ENCODE measurements around the gene SF3B4. TPM values are rescaled to one million over a fixed set of nuclear protein-coding genes. Genes with fewer than 3 reads are reported as not detected.
"Not testable (repeated sequence)": the region's sequence is repeated elsewhere in the genome, so short reads cannot be mapped to it uniquely, and the experiment has no call there.

Gene SF3B4
- 10 to 100 TPM; 72.7 to 75.7 TPM for total RNA-seq

- peaks cover 39% of the 10 kb centered on the region for H3K4me1 Mint-ChIP-seq (ENCODE audit: low read depth)
- ChIA-PET POLR2A (interaction anchor here (0.6 to 2.8 kb wide), 7 partner anchors 9 to 437 kb away, joined by 3 to 34 read pairs (median 5); partner anchors contain the start of genes BOLA1 and MTMR11), CTCF (interaction anchor here (0.9 to 1.2 kb wide), 3 partner anchors 28 to 82 kb away, joined by 3 to 6 read pairs (median 4); partner anchors contain the start of gene BOLA1)
- H3K4me3 Mint-ChIP-seq, result peak within 1 kb of the TSS; percentile 98
- intact Hi-C loops (cut with micrococcal nuclease), result loop anchor here (1.0 kb wide), 4 partner anchors 9 to 39 kb away; partner anchors contain the start of gene BOLA1
- H3K36me3 Mint-ChIP-seq, result peaks cover 33% of the 10 kb centered on the region
- peak within 1 kb of the TSS; percentile 87 for H3K27ac Mint-ChIP-seq
- no peaks in the 10 kb centered on the region for H3K27me3 Mint-ChIP-seq
- DNase-seq, result peak; percentile 97
- no peaks in the 10 kb centered on the region for H3K9me3 Mint-ChIP-seq
Observed at GRCh38 chr1:149927563-149928400, at the start of gene SF3B4. SF3B4 (minus strand) TSS chr1:149927803; CDS start chr1:149927759, 44 bp downstream.

GRCh38 chr1:149977345-149977744 is 49.7 kb upstream of the SF3B4 start:
- Mint-ChIP-seq H3K27ac (no peak overlapping the region), H3K4me3 (no peak overlapping the region), H3K27me3 (no peaks in the 10 kb centered on the region), H3K9me3 (no peaks in the 10 kb centered on the region), H3K36me3 (peaks cover 25% of the 10 kb centered on the region), H3K4me1 (ENCODE audit: low read depth) (peaks cover 19% of the 10 kb centered on the region)
- CTCF ChIA-PET, result interaction anchor here (0.8 kb wide), 1 partner anchor 73 kb away, joined by 3 read pairs; no protein-coding TSS in a partner anchor
- intact Hi-C loops (cut with micrococcal nuclease), result no loop called here
- POLR2A ChIA-PET, result interaction anchor here (0.6 kb wide), 1 partner anchor 249 kb away, joined by 4 read pairs; no protein-coding TSS in a partner anchor
- DNase-seq, result no peak

GRCh38 chr1:149972547-149972946 is 44.9 kb upstream of the SF3B4 start:
- H3K9me3 Mint-ChIP-seq, result no peaks in the 10 kb centered on the region
- no peak overlapping the region for H3K4me3 Mint-ChIP-seq
- no peak overlapping the region for H3K27ac Mint-ChIP-seq
- H3K27me3 Mint-ChIP-seq, result no peaks in the 10 kb centered on the region
- CTCF ChIA-PET, result no interaction called here
- no peaks in the 10 kb centered on the region for H3K4me1 Mint-ChIP-seq (ENCODE audit: low read depth)
- intact Hi-C loops (cut with micrococcal nuclease), result no loop called here
- H3K36me3 Mint-ChIP-seq, result peaks cover 35% of the 10 kb centered on the region
- no peak for DNase-seq
- POLR2A ChIA-PET, result no interaction called here

- Mint-ChIP-seq H3K9me3 (no peaks in the 10 kb centered on the region), H3K27me3 (no peaks in the 10 kb centered on the region), H3K4me3 (no peak overlapping the region), H3K36me3 (peaks cover 28% of the 10 kb centered on the region), H3K4me1 (ENCODE audit: low read depth) (peaks cover 10% of the 10 kb centered on the region), H3K27ac (no peak overlapping the region)
- no peak for DNase-seq
- intact Hi-C loops (cut with micrococcal nuclease), result no loop called here
- ChIA-PET POLR2A (no interaction called here), CTCF (interaction anchor here (1.5 kb wide), 1 partner anchor 83 kb away, joined by 4 read pairs; no protein-coding TSS in a partner anchor)
Observed at GRCh38 chr1:149967646-149968045, 40.0 kb upstream of the SF3B4 start.

GRCh38 chr1:149967041-149967440 is 39.4 kb upstream of the SF3B4 start:
- H3K27me3 Mint-ChIP-seq, result no peaks in the 10 kb centered on the region
- peaks cover 16% of the 10 kb centered on the region for H3K4me1 Mint-ChIP-seq (ENCODE audit: low read depth)
- ChIA-PET POLR2A (no interaction called here), CTCF (interaction anchor here (1.5 kb wide), 1 partner anchor 83 kb away, joined by 4 read pairs; no protein-coding TSS in a partner anchor)
- peaks cover 27% of the 10 kb centered on the region for H3K36me3 Mint-ChIP-seq
- no peak overlapping the region for H3K27ac Mint-ChIP-seq
- intact Hi-C loops (cut with micrococcal nuclease), result no loop called here
- no peak for DNase-seq
- no peak overlapping the region for H3K4me3 Mint-ChIP-seq
- H3K9me3 Mint-ChIP-seq, result no peaks in the 10 kb centered on the region

GRCh38 chr1:149966405-149966804 is 38.8 kb upstream of the SF3B4 start:
- POLR2A ChIA-PET, result no interaction called here
- CTCF ChIA-PET, result interaction anchor here (0.6 to 1.5 kb wide), 2 partner anchors 21 to 84 kb away, joined by 3 to 4 read pairs; no protein-coding TSS in a partner anchor
- no peaks in the 10 kb centered on the region for H3K9me3 Mint-ChIP-seq
- H3K4me1 Mint-ChIP-seq (ENCODE audit: low read depth), result peaks cover 22% of the 10 kb centered on the region
- no peak overlapping the region for H3K4me3 Mint-ChIP-seq
- intact Hi-C loops (cut with micrococcal nuclease), result no loop called here
- no peak for DNase-seq
- H3K27ac Mint-ChIP-seq, result no peak overlapping the region
- peaks cover 30% of the 10 kb centered on the region for H3K36me3 Mint-ChIP-seq
- H3K27me3 Mint-ChIP-seq, result no peaks in the 10 kb centered on the region

GRCh38 chr1:149965440-149965839 is 37.8 kb upstream of the SF3B4 start:
- Mint-ChIP-seq H3K27ac (peak overlapping the region; percentile 6), H3K27me3 (no peaks in the 10 kb centered on the region), H3K4me3 (no peak overlapping the region), H3K36me3 (peaks cover 29% of the 10 kb centered on the region), H3K9me3 (no peaks in the 10 kb centered on the region), H3K4me1 (ENCODE audit: low read depth) (peaks cover 22% of the 10 kb centered on the region)
- ChIA-PET CTCF (interaction anchor here (0.9 kb wide), 1 partner anchor 225 kb away, joined by 3 read pairs; no protein-coding TSS in a partner anchor), POLR2A (no interaction called here)
- intact Hi-C loops (cut with micrococcal nuclease), result no loop called here
- peak; percentile 15 for DNase-seq

GRCh38 chr1:149963358-149963757 is 35.8 kb upstream of the SF3B4 start:
- Mint-ChIP-seq H3K4me3 (no peak overlapping the region), H3K36me3 (peaks cover 39% of the 10 kb centered on the region), H3K9me3 (no peaks in the 10 kb centered on the region), H3K27ac (no peak overlapping the region), H3K27me3 (no peaks in the 10 kb centered on the region), H3K4me1 (ENCODE audit: low read depth) (peaks cover 22% of the 10 kb centered on the region)
- intact Hi-C loops (cut with micrococcal nuclease), result loop anchor here (2.0 kb wide), 1 partner anchor 223 kb away; no protein-coding TSS in a partner anchor
- ChIA-PET CTCF (interaction anchor here (1.0 to 1.8 kb wide), 3 partner anchors 34 to 238 kb away, joined by 3 to 12 read pairs (median 4); no protein-coding TSS in a partner anchor), POLR2A (no interaction called here)
- DNase-seq, result no peak

GRCh38 chr1:149962736-149963135 is 35.1 kb upstream of the SF3B4 start:
- Mint-ChIP-seq H3K27me3 (no peaks in the 10 kb centered on the region), H3K36me3 (peaks cover 43% of the 10 kb centered on the region), H3K4me3 (no peak overlapping the region), H3K9me3 (no peaks in the 10 kb centered on the region), H3K4me1 (ENCODE audit: low read depth) (peaks cover 22% of the 10 kb centered on the region), H3K27ac (peak overlapping the region; percentile 9)
- DNase-seq, result no peak
- intact Hi-C loops (cut with micrococcal nuclease), result loop anchor here (1.0 to 2.0 kb wide), 4 partner anchors 36 to 224 kb away; no protein-coding TSS in a partner anchor
- POLR2A ChIA-PET, result interaction anchor here (0.5 to 0.9 kb wide), 2 partner anchors 40 to 224 kb away, joined by 3 read pairs; no protein-coding TSS in a partner anchor
- CTCF ChIA-PET, result interaction anchor here (0.6 to 3.0 kb wide), 33 partner anchors 15 to 239 kb away, joined by 3 to 31 read pairs (median 5); partner anchors contain the start of gene OTUD7B

GRCh38 chr1:149962039-149962647 is 34.5 kb upstream of the SF3B4 start:
- POLR2A ChIA-PET, result interaction anchor here (0.9 kb wide), 1 partner anchor 39 kb away, joined by 3 read pairs; no protein-coding TSS in a partner anchor
- H3K9me3 Mint-ChIP-seq, result no peaks in the 10 kb centered on the region
- H3K27ac Mint-ChIP-seq, result peak overlapping the region; percentile 9
- H3K27me3 Mint-ChIP-seq, result no peaks in the 10 kb centered on the region
- H3K36me3 Mint-ChIP-seq, result peaks cover 43% of the 10 kb centered on the region
- peak; percentile 47 for DNase-seq
- CTCF ChIA-PET, result interaction anchor here (0.6 to 3.0 kb wide), 37 partner anchors 15 to 239 kb away, joined by 3 to 31 read pairs (median 4); partner anchors contain the start of gene OTUD7B
- intact Hi-C loops (cut with micrococcal nuclease), result loop anchor here (1.0 to 2.0 kb wide), 4 partner anchors 36 to 225 kb away; no protein-coding TSS in a partner anchor
- peaks cover 22% of the 10 kb centered on the region for H3K4me1 Mint-ChIP-seq (ENCODE audit: low read depth)
- H3K4me3 Mint-ChIP-seq, result no peak overlapping the region

GRCh38 chr1:149957548-149957947 is 29.9 kb upstream of the SF3B4 start:
- H3K4me3 Mint-ChIP-seq, POLR2A ChIA-PET: not testable (repeated sequence)

More at GRCh38 chr1:149957548-149957947, 29.9 kb upstream of the SF3B4 start:
- H3K27ac Mint-ChIP-seq; DNase-seq; CTCF ChIA-PET; H3K27me3 Mint-ChIP-seq; intact Hi-C loops (cut with micrococcal nuclease); H3K9me3 Mint-ChIP-seq: not testable (repeated sequence)
- Mint-ChIP-seq H3K4me1 (ENCODE audit: low read depth) (peaks cover 11% of the 10 kb centered on the region), H3K36me3 (peaks cover 59% of the 10 kb centered on the region)

Measured in activated CD4-positive, alpha-beta memory T cell treated with anti-CD3 and anti-CD28 coated beads for 36 hours (primary cell).